Liver (tissue), 9 donors: Measurements from ENCODE around the gene POFUT2. TPM values are rescaled to one million over a fixed set of nuclear protein-coding genes. Genes with fewer than 3 reads are reported as not detected.

Experiments used
- DNase-seq: peaks from one replicate; pipeline ENCODE4 v3.0.0-alpha.2; 2017; ENCODE audit warnings: low spot score
- H3K27ac ChIP-seq, 2 donors: one replicate each; pipeline ENCODE4 v1.7.0; 2013; ENCODE audit warnings: inconsistent platforms in 2 of 2, low read length in 2 of 2, control low read depth in 1 of 2, low read depth in 1 of 2, mild to moderate bottlenecking in 1 of 2
- H3K27me3 ChIP-seq, 4 donors: one replicate each; pipeline versions ENCODE4 v1.6.1 to v1.7.0; 2013; ENCODE audit warnings: low read length in 3 of 4, inconsistent platforms in 1 of 4, mild to moderate bottlenecking in 1 of 4, moderate library complexity in 1 of 4; ENCODE audit not compliant: control insufficient read depth in 4 of 4, insufficient read depth in 4 of 4
- H3K36me3 ChIP-seq, 4 donors: one replicate each; pipeline versions ENCODE4 v1.6.1 to v1.7.0; 2013; ENCODE audit warnings: low read length in 3 of 4, mild to moderate bottlenecking in 3 of 4, low read depth in 1 of 4, moderate library complexity in 1 of 4; ENCODE audit not compliant: control insufficient read depth in 4 of 4, insufficient read depth in 3 of 4
- H3K4me1 ChIP-seq, 4 donors: one replicate each; pipeline versions ENCODE4 v1.6.1 to v1.7.0; 2013; ENCODE audit warnings: low read length in 3 of 4, mild to moderate bottlenecking in 3 of 4, moderate library complexity in 1 of 4; ENCODE audit not compliant: control insufficient read depth in 4 of 4, insufficient read depth in 4 of 4
- H3K4me3 ChIP-seq, 3 donors: one replicate each; pipeline versions ENCODE4 v1.6.1 to v1.7.0; 2013; ENCODE audit warnings: low read length in 3 of 3, control low read depth in 1 of 3, low read depth in 1 of 3, mild to moderate bottlenecking in 1 of 3
- H3K9ac ChIP-seq, 2 donors: one replicate each; pipeline ENCODE4 v1.7.0; 2013; ENCODE audit warnings: low read length in 2 of 2, mild to moderate bottlenecking in 2 of 2, moderate library complexity in 2 of 2, control low read depth in 1 of 2, low read depth in 1 of 2
- H3K9me3 ChIP-seq, 4 donors: one replicate each; pipeline versions ENCODE4 v1.6.1 to v1.7.0; 2013; ENCODE audit warnings: low read length in 3 of 4; ENCODE audit not compliant: control insufficient read depth in 4 of 4
- ATF3 ChIP-seq: IDR thresholded peaks from 2 replicates; pipeline ENCODE4 v1.6.1; 2016; ENCODE audit warnings: antibody characterized with exemption
- CTCF ChIP-seq: fragments of 150-350 bp; IDR thresholded peaks from 2 replicates; pipeline ENCODE4 v1.5.1; 2017; ENCODE audit warnings: improper control_type of control experiment, low read depth, low read length; ENCODE audit not compliant: missing input control
- FOXA1 ChIP-seq: IDR thresholded peaks from 2 replicates; pipeline ENCODE4 v1.6.1; 2016; ENCODE audit warnings: antibody characterized with exemption
- FOXA2 ChIP-seq: IDR thresholded peaks from 2 replicates; pipeline ENCODE4 v1.6.1; 2016; ENCODE audit warnings: antibody characterized with exemption
- GABPA ChIP-seq, 2 donors: IDR thresholded peaks in 1 of 2; conservative IDR thresholded peaks in 1 of 2; 2 replicates each; pipeline ENCODE4 v1.6.1; 2016; ENCODE audit warnings: antibody characterized with exemption in 2 of 2, mild to moderate bottlenecking in 1 of 2, moderate library complexity in 1 of 2
- HNF4A ChIP-seq, 2 donors: conservative IDR thresholded peaks; 2 replicates each; pipeline ENCODE4 v1.6.1; 2016; ENCODE audit warnings: antibody characterized with exemption in 2 of 2, mild to moderate bottlenecking in 2 of 2
- JUND ChIP-seq, 2 donors: IDR thresholded peaks; 2 replicates each; pipeline ENCODE4 v1.6.1; 2016; ENCODE audit warnings: antibody characterized with exemption in 2 of 2
- MAX ChIP-seq: IDR thresholded peaks from 2 replicates; pipeline ENCODE4 v1.6.1; 2016; ENCODE audit warnings: antibody characterized with exemption
- NR2F2 ChIP-seq: IDR thresholded peaks from 2 replicates; pipeline ENCODE4 v1.6.1; 2016; ENCODE audit warnings: antibody characterized with exemption
- RAD21 ChIP-seq, 2 donors: IDR thresholded peaks; 2 replicates each; pipeline ENCODE4 v1.6.1; 2016; ENCODE audit warnings: antibody characterized with exemption in 2 of 2, mild to moderate bottlenecking in 2 of 2
- REST ChIP-seq: IDR thresholded peaks from 2 replicates; pipeline ENCODE4 v1.6.1; 2016; ENCODE audit warnings: antibody characterized with exemption, mild to moderate bottlenecking
- RXRA ChIP-seq, 2 donors: IDR thresholded peaks; 2 replicates each; pipeline ENCODE4 v1.6.1; 2017 to 2018; ENCODE audit warnings: antibody characterized with exemption in 2 of 2, mild to moderate bottlenecking in 1 of 2
- SP1 ChIP-seq: IDR thresholded peaks from 2 replicates; pipeline ENCODE4 v1.6.1; 2018; ENCODE audit warnings: antibody characterized with exemption, mild to moderate bottlenecking
- TAF1 ChIP-seq: conservative IDR thresholded peaks from 2 replicates; pipeline ENCODE4 v1.6.1; 2016; ENCODE audit warnings: antibody characterized with exemption, mild to moderate bottlenecking
- YY1 ChIP-seq: IDR thresholded peaks from 2 replicates; pipeline ENCODE4 v1.6.1; 2016; ENCODE audit warnings: antibody characterized with exemption, mild to moderate bottlenecking
- ZBTB33 ChIP-seq: IDR thresholded peaks from 2 replicates; pipeline ENCODE4 v1.6.1; 2016; ENCODE audit warnings: antibody characterized with exemption
- WGBS: extraction: QIAGEN DNeasy Blood & Tissue Kit; methylation state at CpG from one replicate; pipeline ENCODE4 v1.1.7; 2013; 5-methylcytosine and 5-hydroxymethylcytosine counted together
- polyA plus RNA-seq, 2 donors: library from polyadenylated mRNA; stranded (reverse) in 1 of 2; unstranded in 1 of 2; fragments of 200-250 nt in 1 of 2; fragments of >200 nt in 1 of 2; fragmentation: Nextera tagmentation in 1 of 2; extraction: Ambion mirVana in 1 of 2; gene quantifications; one replicate each; pipeline versions ENCODE4 v1.2.1 to v1.2.3, GENCODE V29; 2013 to 2015
- total RNA-seq, 2 donors: library from RNA; depleted of rRNA; stranded (reverse); fragments of >200 nt; gene quantifications; one replicate each; pipeline ENCODE4 v1.2.3, GENCODE V29; 2014
- donor health status: healthy.
- donor health status: healthy.
- donor health status: healthy.
- donor health status: healthy.
- donor health status: healthy.

POFUT2 gene
- total and polyA plus RNA-seq, 4 donors = 3.3 to 15.6 (median 7.9) TPM

- Histone ChIP-seq H3K9ac (no peak overlapping the region), H3K9me3 (no peaks in the 10 kb centered on the region), H3K4me3 (no peak overlapping the region), H3K36me3 (peaks cover 0 to 7% (median 2%) of the 10 kb centered on the region in 4 donors), H3K27ac (no peak overlapping the region), H3K4me1 (peaks cover 0 to 2% (median 0%) of the 10 kb centered on the region in 4 donors), H3K27me3 (no peaks in the 10 kb centered on the region)
- TF ChIP-seq REST (no peak), TAF1 (no peak), FOXA2 (no peak), CTCF (no peak), MAX (no peak), SP1 (no peak), ATF3 (no peak), YY1 (no peak), RAD21 (IDR thresholded peaks at IDR 0.05) (no peak), JUND (IDR thresholded peaks at IDR 0.05) (no peak), ZBTB33 (no peak), GABPA (IDR thresholded peaks at IDR 0.05 in 1 of 2, conservative IDR thresholded peaks at IDR 0.05 in 1 of 2) (no peak), RXRA (IDR thresholded peaks at IDR 0.05) (no peak), FOXA1 (no peak), NR2F2 (no peak), HNF4A (conservative IDR thresholded peaks at IDR 0.05) (no peak)
- 95% methylated on average over 15 of the region's 15 CpGs for WGBS
- no peak for DNase-seq
Measured at GRCh38 chr21:45222001-45222400, 65.7 kb downstream of the POFUT2 start.
